ENCODE measurements around the gene NNMT. TPM values are rescaled to one million over a fixed set of nuclear protein-coding genes. Genes with fewer than 3 reads are reported as not detected.

Gene NNMT
- total and polyA plus RNA-seq, 9 of the 15 experiments (the other 6 are each of a cell fraction or from before 2014, with no cell fraction given): 6.1 to 15.0 (median 11.2) TPM

DNA sequence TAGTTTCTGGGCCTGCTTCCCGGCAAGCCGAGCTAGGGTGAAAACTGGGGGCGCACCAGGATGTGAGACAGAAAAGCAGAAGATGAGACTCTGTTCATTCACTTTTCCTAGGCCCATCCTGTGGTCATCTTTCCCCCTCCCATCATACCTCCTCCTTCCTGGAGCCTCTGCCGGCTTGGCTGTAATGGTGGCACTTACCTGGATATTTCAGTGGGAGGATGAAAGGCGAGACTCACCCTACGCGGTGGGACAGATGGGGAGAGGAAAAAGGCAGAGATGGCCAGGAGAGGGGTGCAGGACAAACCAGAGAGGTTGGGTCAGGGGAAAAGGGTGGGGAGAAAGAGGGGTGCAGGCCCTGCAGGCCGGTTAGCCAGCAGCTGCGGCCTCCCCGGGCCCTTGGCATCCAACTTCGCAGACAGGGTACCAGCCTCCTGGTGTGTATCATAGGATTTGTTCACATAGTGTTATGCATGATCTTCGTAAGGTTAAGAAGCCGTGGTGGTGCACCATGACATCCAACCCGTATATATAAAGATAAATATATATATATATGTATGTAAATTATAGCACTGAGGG is 41.5 kb upstream of the NNMT start (continued):
- TF ChIP-seq, protein P1, sequence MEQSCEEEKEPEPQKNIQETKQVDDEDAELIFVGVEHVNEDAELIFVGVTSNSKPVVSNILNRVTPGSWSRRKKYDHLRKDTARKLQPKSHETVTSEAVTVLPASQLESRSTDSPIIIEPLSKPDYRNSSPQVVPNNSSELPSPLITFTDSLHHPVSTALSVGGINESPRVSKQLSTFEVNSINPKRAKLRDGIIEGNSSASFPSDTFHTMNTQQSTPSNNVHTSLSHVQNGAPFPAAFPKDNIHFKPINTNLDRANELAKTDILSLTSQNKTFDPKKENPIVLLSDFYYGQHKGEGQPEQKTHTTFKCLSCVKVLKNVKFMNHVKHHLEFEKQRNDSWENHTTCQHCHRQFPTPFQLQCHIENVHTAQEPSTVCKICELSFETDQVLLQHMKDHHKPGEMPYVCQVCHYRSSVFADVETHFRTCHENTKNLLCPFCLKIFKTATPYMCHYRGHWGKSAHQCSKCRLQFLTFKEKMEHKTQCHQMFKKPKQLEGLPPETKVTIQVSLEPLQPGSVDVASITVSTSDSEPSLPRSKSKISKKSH (CRISPR knock-in tag; IDR thresholded peaks at IDR 0.05): no peak
- no peak for TF ChIP-seq POLR3G (IDR thresholded peaks at IDR 0.05; ENCODE audit: extremely low read depth, insufficient read length, insufficient replicate concordance)

DNA sequence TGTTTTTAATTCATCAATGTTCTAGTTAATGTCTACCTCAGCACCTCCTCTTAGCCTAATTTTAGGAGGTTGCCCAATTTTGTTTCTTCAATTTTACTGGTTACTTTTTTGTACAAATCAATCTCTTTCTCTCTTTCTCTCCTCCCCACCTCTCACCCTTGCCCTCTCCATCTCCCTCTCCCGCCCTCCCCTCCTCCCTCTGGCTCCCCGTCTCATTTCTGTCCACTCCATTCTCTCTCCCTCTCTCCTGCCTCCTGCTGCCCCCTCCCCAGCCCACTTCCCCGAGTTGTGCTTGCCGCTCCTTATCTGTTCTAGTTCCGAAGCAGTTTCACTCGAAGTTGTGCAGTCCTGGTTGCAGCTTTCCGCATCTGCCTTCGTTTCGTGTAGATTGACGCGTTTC is 40.9 kb upstream of the NNMT start:
- Histone ChIP-seq H2AFZ (ENCODE audit: low read depth, low read length) (no peak overlapping the region), H4K20me1 (replicated peaks; ENCODE audit: control insufficient read depth, insufficient read depth, low read length) (no peaks in the 10 kb centered on the region), H3K4me1 (replicated peaks in 1 of 2; ENCODE audit: control insufficient read depth in 2 of 2, insufficient read depth in 2 of 2, low read length in 2 of 2) (peaks cover 15 to 28% of the 10 kb centered on the region in 2 experiments; a peak in 4 of 5 replicates), H3K4me2 (ENCODE audit: insufficient read depth, low read length) (no peak overlapping the region), H3K27ac (ENCODE audit: extremely low read depth, low read depth, low read length) (no peak overlapping the region), H3K27me3 (ENCODE audit: control insufficient read depth in 2 of 2, insufficient read depth in 2 of 2, low read length in 2 of 2) (no peaks in the 10 kb centered on the region), H3K36me3 (ENCODE audit: control insufficient read depth, insufficient read depth, low read length) (no peaks in the 10 kb centered on the region), H3K79me2 (ENCODE audit: control insufficient read depth, insufficient read depth, low read length) (no peaks in the 10 kb centered on the region), H3K9me1 (ENCODE audit: control insufficient read depth, insufficient read depth, low read length) (peaks cover 7% of the 10 kb centered on the region), H3K9me3 (replicated peaks; ENCODE audit: control insufficient read depth, insufficient read depth, low read depth, low read length) (no peaks in the 10 kb centered on the region), H3K9ac (ENCODE audit: insufficient read depth in 1 of 2, low read depth in 2 of 2, low read length in 2 of 2) (no peak overlapping the region), H3K4me3 (no peak overlapping the region)
- 50% methylated on average over 6 of the region's 11 CpGs for WGBS (ENCODE audit: insufficient coverage, low coverage, missing lambda C conversion rate)
- CTCF ChIA-PET (ENCODE audit: low intra/inter-chr PET ratio): no interaction called here
- intact Hi-C loops (cut with micrococcal nuclease): no loop called here
- no peak for FAIRE-seq
- TF ChIP-seq ZFP30 (CRISPR knock-in tag; IDR thresholded peaks at IDR 0.05; ENCODE audit: borderline replicate concordance): no peak
- no peak for TF ChIP-seq L3MBTL2 (IDR thresholded peaks at IDR 0.05)
- TF ChIP-seq RBM14 (IDR thresholded peaks at IDR 0.05; ENCODE audit: borderline replicate concordance, insufficient read depth, low read depth, low read length): no peak
- TF ChIP-seq, protein P2, sequence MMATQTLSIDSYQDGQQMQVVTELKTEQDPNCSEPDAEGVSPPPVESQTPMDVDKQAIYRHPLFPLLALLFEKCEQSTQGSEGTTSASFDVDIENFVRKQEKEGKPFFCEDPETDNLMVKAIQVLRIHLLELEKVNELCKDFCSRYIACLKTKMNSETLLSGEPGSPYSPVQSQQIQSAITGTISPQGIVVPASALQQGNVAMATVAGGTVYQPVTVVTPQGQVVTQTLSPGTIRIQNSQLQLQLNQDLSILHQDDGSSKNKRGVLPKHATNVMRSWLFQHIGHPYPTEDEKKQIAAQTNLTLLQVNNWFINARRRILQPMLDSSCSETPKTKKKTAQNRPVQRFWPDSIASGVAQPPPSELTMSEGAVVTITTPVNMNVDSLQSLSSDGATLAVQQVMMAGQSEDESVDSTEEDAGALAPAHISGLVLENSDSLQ (IDR thresholded peaks at IDR 0.05): no peak
- TF ChIP-seq, protein P3, sequence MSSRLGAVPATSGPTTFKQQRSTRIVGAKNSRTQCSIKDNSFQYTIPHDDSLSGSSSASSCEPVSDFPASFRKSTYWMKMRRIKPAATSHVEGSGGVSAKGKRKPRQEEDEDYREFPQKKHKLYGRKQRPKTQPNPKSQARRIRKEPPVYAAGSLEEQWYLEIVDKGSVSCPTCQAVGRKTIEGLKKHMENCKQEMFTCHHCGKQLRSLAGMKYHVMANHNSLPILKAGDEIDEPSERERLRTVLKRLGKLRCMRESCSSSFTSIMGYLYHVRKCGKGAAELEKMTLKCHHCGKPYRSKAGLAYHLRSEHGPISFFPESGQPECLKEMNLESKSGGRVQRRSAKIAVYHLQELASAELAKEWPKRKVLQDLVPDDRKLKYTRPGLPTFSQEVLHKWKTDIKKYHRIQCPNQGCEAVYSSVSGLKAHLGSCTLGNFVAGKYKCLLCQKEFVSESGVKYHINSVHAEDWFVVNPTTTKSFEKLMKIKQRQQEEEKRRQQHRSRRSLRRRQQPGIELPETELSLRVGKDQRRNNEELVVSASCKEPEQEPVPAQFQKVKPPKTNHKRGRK (tag; IDR thresholded peaks at IDR 0.05): 0 out of 2 replicates have a peak, but pooled peaks have one; percentile 17
- POLR2A ChIA-PET: no interaction called here
- ATAC-seq: no peak
- no peak for DNase-seq (ENCODE audit: extremely low read depth in 1 of 4, low spot score in 3 of 4)
- in situ Hi-C loops (cut with MboI): loop anchor here (25.0 kb wide), 1 partner anchor 943 kb away; the partner anchor contains the start of gene TTC12
- BruUV-seq (replicated peaks): no TSS peak

Data from K562 (cell line).